K562 (cell line): ENCODE data around the gene EPHA2. TPM values are rescaled to one million over a fixed set of nuclear protein-coding genes. Genes with fewer than 3 reads are reported as not detected.

Experiments
- ATF2 ChIP-seq: sonication (generic); formaldehyde crosslinking; IDR thresholded peaks from 2 replicates; pipeline ENCODE4 v1.8.1; 2022; ENCODE audit warnings: missing genetic modification reagents
- ERF ChIP-seq: fragments of 450-650 bp; formaldehyde crosslinking; IDR thresholded peaks from 2 replicates; pipeline ENCODE4 v1.4.0; 2020; ENCODE audit warnings: mild to moderate bottlenecking, mixed read lengths
- FOXJ2 ChIP-seq: fragments of 200-800 bp; sonication (Bioruptor generic); IDR thresholded peaks from 2 replicates; pipeline ENCODE4 v1.6.1; 2016; ENCODE audit warnings: missing genetic modification characterization, missing compliant biosample characterization
- FOXK2 ChIP-seq, 2 experiments: fragments of 450-650 bp; IDR thresholded peaks in 1 of 2; conservative IDR thresholded peaks in 1 of 2; 2 replicates each; pipeline ENCODE4 v1.6.1; 2016; ENCODE audit warnings: low read depth in 2 of 2, mild to moderate bottlenecking in 1 of 2
- LEF1 ChIP-seq: fragments of 450-650 bp; IDR thresholded peaks from 2 replicates; pipeline ENCODE4 v1.6.1; 2016; ENCODE audit warnings: mild to moderate bottlenecking
- MITF ChIP-seq: IDR thresholded peaks from 2 replicates; pipeline ENCODE4 v1.6.1; 2014; ENCODE audit warnings: antibody characterized with exemption
- MTA2 ChIP-seq: fragments of 450-650 bp; IDR thresholded peaks from 2 replicates; pipeline ENCODE4 v1.6.1; 2016; ENCODE audit warnings: low read depth
- NFRKB ChIP-seq: fragments of 450-650 bp; IDR thresholded peaks from 2 replicates; pipeline ENCODE4 v1.6.1; 2016; ENCODE audit warnings: low read depth
- RCOR1 ChIP-seq, 2 experiments: IDR thresholded peaks; 2 replicates each; pipeline ENCODE4 v1.6.1; 2012; ENCODE audit warnings: low read depth in 2 of 2, low read length in 2 of 2, borderline replicate concordance in 1 of 2, improper control_type of control experiment in 1 of 2
- TFAM ChIP-seq: fragments of 250-450 bp; sonication (Bioruptor Pico); conservative IDR thresholded peaks from 2 replicates; pipeline ENCODE4 v1.5.0; 2021; ENCODE audit warnings: mild to moderate bottlenecking, moderate library complexity
- TRIM25 ChIP-seq: fragments of 450-650 bp; IDR thresholded peaks from 2 replicates; pipeline ENCODE4 v1.7.0; 2016; ENCODE audit warnings: borderline replicate concordance
- ZBTB2 ChIP-seq: fragments of 450-650 bp; IDR thresholded peaks from 2 replicates; pipeline ENCODE4 v1.6.1; 2016; ENCODE audit warnings: antibody characterized with exemption
- ZBTB7A ChIP-seq: IDR thresholded peaks from 2 replicates; pipeline ENCODE4 v1.6.1; 2011; ENCODE audit warnings: low read depth, mild to moderate bottlenecking, low read length, moderate library complexity, borderline replicate concordance; ENCODE audit not compliant: control insufficient read depth
- ZNF146 ChIP-seq: IDR thresholded peaks from one replicate; pipeline ENCODE4 v1.6.1; 2018; ENCODE audit warnings: missing compliant biosample characterization; ENCODE audit not compliant: unreplicated experiment
- ZNF263 ChIP-seq: sonication (generic); formaldehyde crosslinking; IDR thresholded peaks from 2 replicates; pipeline ENCODE4 v1.8.0; 2022; ENCODE audit warnings: mild to moderate bottlenecking, missing genetic modification reagents, borderline replicate concordance
- ZNF324 ChIP-seq: fragments of 250-450 bp; sonication (Bioruptor Pico); IDR thresholded peaks from 2 replicates; pipeline ENCODE4 v1.4.0; 2020; ENCODE audit warnings: mild to moderate bottlenecking
- ZNF449 ChIP-seq: fragments of 250-450 bp; sonication (Bioruptor Pico); IDR thresholded peaks from 2 replicates; pipeline ENCODE4 v1.8.0; 2022; ENCODE audit warnings: moderate library complexity, mild to moderate bottlenecking, inconsistent platforms
- ZNF766 ChIP-seq: fragments of 200-800 bp; sonication (Bioruptor generic); conservative IDR thresholded peaks from 2 replicates; pipeline ENCODE4 v1.6.1; 2016; ENCODE audit warnings: missing genetic modification characterization, missing compliant biosample characterization
- ZSCAN32 ChIP-seq: fragments of 450-650 bp; formaldehyde crosslinking; IDR thresholded peaks from 2 replicates; pipeline ENCODE4 v1.4.0; 2020; ENCODE audit warnings: mild to moderate bottlenecking, moderate library complexity
- polyA plus RNA-seq, 8 experiments: library from polyadenylated mRNA; depleted of rRNA in 4 of 8; stranded (reverse) in 5 of 8; unstranded in 3 of 8; fragments of >200 nt; fragmentation: Nextera tagmentation in 2 of 8; fragmentation: Illumina TruSeq in 1 of 8; extraction: Ambion mirVana in 2 of 8; extraction: Trizol in 1 of 8; gene quantifications; 2 replicates each; pipeline versions ENCODE4 v1.2.1 to v1.2.3, GENCODE V29; 2011 to 2014; ENCODE audit warnings: inconsistent platforms in 1 of 8, missing spikeins in 1 of 8
- total RNA-seq, 7 experiments: library from RNA; depleted of rRNA in 6 of 7; stranded (reverse); fragments of >200 nt in 6 of 7; fragmentation: Illumina TruSeq in 2 of 7; extraction: Trizol in 2 of 7; gene quantifications; 2 replicates each; pipeline versions ENCODE4 v1.2.1 to v1.2.3, GENCODE V29; 2011 to 2021; ENCODE audit warnings: low replicate concordance in 1 of 7

Gene EPHA2
- total and polyA plus RNA-seq, 9 of the 15 experiments (the other 6 are each of a cell fraction or from before 2014, with no cell fraction given): 0.04 to 0.40 (median 0.07) TPM; not detected in 4

GRCh38 chr1:16175610-16176553, 20.0 kb upstream of the EPHA2 start (continued):
- TF ChIP-seq MITF (no peak), ATF2 (CRISPR knock-in tag) (no peak), NFRKB (peak; percentile 49; the same call in 1 of the 2 replicates), ZNF146 (no peak), ZSCAN32 (no peak), ZBTB7A (peak; percentile 92), ZNF263 (CRISPR knock-in tag) (no peak), FOXJ2 (no peak), RCOR1 (IDR thresholded peaks at IDR 0.05; ENCODE audit: borderline replicate concordance in 1 of 2, low read depth in 2 of 2, low read length in 2 of 2) (peak in 1 of 2 experiments; percentile 52; a peak in 2 of 4 replicates), TFAM (CRISPR knock-in tag) (no peak), ZNF449 (CRISPR knock-in tag) (peak; percentile 97; the same call in 1 of the 2 replicates), MTA2 (peak; percentile 42), ZNF324 (no peak), FOXK2 (conservative IDR thresholded peaks at IDR 0.05 in 1 of 2, IDR thresholded peaks at IDR 0.05 in 1 of 2; ENCODE audit: low read depth in 2 of 2) (peak; percentile 31 to 46; a peak in 1 of 4 replicates), LEF1 (peak; percentile 39; the same call in 1 of the 2 replicates), TRIM25 (0 out of 2 replicates have a peak, but pooled peaks have one; percentile 52), ERF (CRISPR knock-in tag) (no peak), ZNF766 (CRISPR knock-in tag) (0 out of 2 replicates have a peak, but pooled peaks have one; percentile 30), ZBTB2 (no peak)
